DOHH2 (cell line): Measurements from ENCODE around the gene CMIP.

ENCODE experiments used
- H3F3A ChIP-seq: fragments of 200-600 bp; sonication (generic), shearing (Covaris generic); 2 replicates; pipeline ENCODE4 v1.6.0; 2016; ENCODE audit warnings: antibody characterized with exemption, mild to moderate bottlenecking; ENCODE audit not compliant: control insufficient read depth, insufficient read depth
- H3K27ac ChIP-seq: fragments of 200-600 bp; sonication (generic); 2 replicates; pipeline ENCODE4 v1.5.1; 2014; ENCODE audit warnings: low read depth, mild to moderate bottlenecking, low read length, moderate library complexity
- H3K27me3 ChIP-seq: fragments of 200-600 bp; sonication (generic); 2 replicates; pipeline ENCODE4 v1.6.1; 2014; ENCODE audit warnings: mild to moderate bottlenecking, low read length, mixed read lengths; ENCODE audit not compliant: control insufficient read depth
- H3K36me3 ChIP-seq: fragments of 200-600 bp; sonication (generic); 2 replicates; pipeline ENCODE4 v1.6.1; 2014; ENCODE audit warnings: mild to moderate bottlenecking, low read length, moderate library complexity, mixed read lengths; ENCODE audit not compliant: control insufficient read depth
- H3K4me1 ChIP-seq: fragments of 200-600 bp; sonication (generic); 2 replicates; pipeline ENCODE4 v1.6.1; 2014; ENCODE audit warnings: mild to moderate bottlenecking, low read length, mixed read lengths; ENCODE audit not compliant: control insufficient read depth
- H3K4me2 ChIP-seq: fragments of 200-600 bp; sonication (generic); 2 replicates; pipeline ENCODE4 v1.6.0; 2014; ENCODE audit warnings: mild to moderate bottlenecking, low read length, moderate library complexity
- H3K4me3 ChIP-seq: fragments of 200-600 bp; sonication (generic); 2 replicates; pipeline ENCODE4 v1.5.1; 2014; ENCODE audit warnings: mild to moderate bottlenecking, low read length, mixed read lengths
- H3K79me2 ChIP-seq: fragments of 200-600 bp; sonication (generic); 2 replicates; pipeline ENCODE4 v1.6.1; 2014; ENCODE audit warnings: mild to moderate bottlenecking, low read length, mixed read lengths; ENCODE audit not compliant: control insufficient read depth
- H3K9me2 ChIP-seq: fragments of 200-600 bp; sonication (generic); replicated peaks from 2 replicates; pipeline ENCODE4 v1.6.1; 2014; ENCODE audit warnings: mild to moderate bottlenecking, low read length, mixed read lengths; ENCODE audit not compliant: control insufficient read depth
- H3K9me3 ChIP-seq: fragments of 200-600 bp; sonication (generic); 2 replicates; pipeline ENCODE4 v1.6.1; 2014; ENCODE audit warnings: antibody characterized with exemption, low read length, mixed read lengths; ENCODE audit not compliant: control insufficient read depth, insufficient read depth
- H4K20me1 ChIP-seq: fragments of 200-600 bp; sonication (generic); 2 replicates; pipeline ENCODE4 v1.6.0; 2014; ENCODE audit warnings: low read depth, mild to moderate bottlenecking, antibody characterized with exemption, low read length, moderate library complexity; ENCODE audit not compliant: control insufficient read depth, insufficient read depth
- EZH2phosphoT487 ChIP-seq: fragments of 200-600 bp; sonication (generic); IDR thresholded peaks from 2 replicates; pipeline ENCODE4 v1.6.1; 2017; ENCODE audit warnings: borderline replicate concordance, mild to moderate bottlenecking, antibody characterized with exemption, low read length, moderate library complexity, mixed read lengths
- TF ChIP-seq, protein P1 (sequence below): fragments of 200-600 bp; sonication (generic); IDR thresholded peaks from one replicate; pipeline ENCODE4 v1.5.1; 2014; ENCODE audit warnings: antibody characterized with exemption, mild to moderate bottlenecking, low read depth, low read length; ENCODE audit not compliant: poor library complexity, severe bottlenecking

The CMIP gene

DNA sequence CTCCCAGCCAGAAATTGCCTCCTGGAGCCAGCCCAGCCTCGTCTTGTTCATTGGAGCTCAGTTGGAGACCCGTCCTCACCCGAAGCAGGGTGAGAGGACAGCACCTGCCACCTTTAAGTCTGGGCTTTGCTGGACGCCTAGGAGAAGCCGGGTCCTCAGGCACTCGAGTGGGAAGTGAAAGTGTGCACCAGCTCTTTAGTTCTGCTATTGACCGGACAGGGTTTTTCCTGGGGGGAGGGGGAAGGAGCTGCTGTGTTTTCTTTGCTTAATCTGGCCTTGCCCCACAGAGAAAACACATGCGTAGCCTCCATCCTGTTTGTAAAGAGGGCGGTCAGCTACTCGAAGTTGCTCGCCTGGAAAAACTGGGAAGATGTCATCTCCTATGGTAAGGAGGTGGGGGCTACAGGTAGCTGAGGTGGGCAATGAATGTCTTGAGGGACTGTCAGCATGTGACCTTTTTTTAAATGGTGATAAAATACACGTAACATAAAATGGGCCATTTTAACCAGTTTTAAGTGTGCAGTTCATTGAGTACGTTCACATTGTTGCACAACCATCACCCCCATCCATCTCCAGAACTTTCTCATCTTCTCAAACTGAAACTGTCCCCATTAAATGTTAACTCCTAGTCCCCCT, 34.4 kb downstream of the CMIP start:
- peak overlapping the region; percentile 90 for H3K27ac ChIP-seq

DNA sequence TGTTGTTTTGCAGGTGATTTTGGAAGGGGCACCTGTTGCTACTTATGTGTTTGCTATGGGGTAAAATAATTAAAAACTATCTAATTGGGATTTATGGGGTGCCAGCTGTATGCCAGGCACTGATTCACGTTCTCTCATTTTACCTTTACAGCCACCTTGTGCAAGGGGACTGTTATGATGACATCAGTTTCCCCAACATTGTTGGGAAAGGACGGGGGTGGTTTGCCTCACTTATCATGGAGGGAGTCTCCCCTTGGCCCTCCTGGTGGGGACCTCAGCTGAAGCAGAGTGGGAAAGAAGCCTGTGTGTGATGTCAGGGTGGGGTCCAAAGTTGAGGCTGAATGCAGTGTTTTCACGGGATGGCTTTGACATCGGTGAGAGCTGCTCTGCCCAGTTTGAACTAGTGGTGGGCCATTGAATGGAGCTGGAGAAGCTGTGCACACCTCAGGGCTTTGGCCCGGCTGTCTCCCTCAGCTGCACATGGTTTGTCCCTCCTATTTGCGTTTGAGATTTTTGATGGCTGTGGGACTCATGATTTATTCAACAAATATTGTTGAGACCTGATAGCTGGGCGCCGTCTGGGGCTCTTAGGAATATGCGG, 36.1 kb downstream of the CMIP start:
- peaks cover 75% of the 10 kb centered on the region for H3K4me1 ChIP-seq
- H3K9me3 ChIP-seq: no peaks in the 10 kb centered on the region
- H3F3A ChIP-seq: peaks cover 20% of the 10 kb centered on the region
- H4K20me1 ChIP-seq: no peaks in the 10 kb centered on the region; the same call in none of the 2 replicates
- peak overlapping the region; percentile 63 for H3K4me3 ChIP-seq
- no peak for TF ChIP-seq EZH2phosphoT487
- TF ChIP-seq, protein P1, sequence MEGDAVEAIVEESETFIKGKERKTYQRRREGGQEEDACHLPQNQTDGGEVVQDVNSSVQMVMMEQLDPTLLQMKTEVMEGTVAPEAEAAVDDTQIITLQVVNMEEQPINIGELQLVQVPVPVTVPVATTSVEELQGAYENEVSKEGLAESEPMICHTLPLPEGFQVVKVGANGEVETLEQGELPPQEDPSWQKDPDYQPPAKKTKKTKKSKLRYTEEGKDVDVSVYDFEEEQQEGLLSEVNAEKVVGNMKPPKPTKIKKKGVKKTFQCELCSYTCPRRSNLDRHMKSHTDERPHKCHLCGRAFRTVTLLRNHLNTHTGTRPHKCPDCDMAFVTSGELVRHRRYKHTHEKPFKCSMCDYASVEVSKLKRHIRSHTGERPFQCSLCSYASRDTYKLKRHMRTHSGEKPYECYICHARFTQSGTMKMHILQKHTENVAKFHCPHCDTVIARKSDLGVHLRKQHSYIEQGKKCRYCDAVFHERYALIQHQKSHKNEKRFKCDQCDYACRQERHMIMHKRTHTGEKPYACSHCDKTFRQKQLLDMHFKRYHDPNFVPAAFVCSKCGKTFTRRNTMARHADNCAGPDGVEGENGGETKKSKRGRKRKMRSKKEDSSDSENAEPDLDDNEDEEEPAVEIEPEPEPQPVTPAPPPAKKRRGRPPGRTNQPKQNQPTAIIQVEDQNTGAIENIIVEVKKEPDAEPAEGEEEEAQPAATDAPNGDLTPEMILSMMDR: no peak
- peak overlapping the region; percentile 75 for H3K4me2 ChIP-seq
- H3K79me2 ChIP-seq: peaks cover 54% of the 10 kb centered on the region
- H3K27ac ChIP-seq: peak overlapping the region; percentile 90
- H3K9me2 ChIP-seq: no peaks in the 10 kb centered on the region
- no peaks in the 10 kb centered on the region; the same call in 1 of the 2 replicates for H3K36me3 ChIP-seq
- H3K27me3 ChIP-seq: no peaks in the 10 kb centered on the region

More for the DNA sequence above, 34.4 kb downstream of the CMIP start:
- Histone ChIP-seq H3K4me3 (peak overlapping the region; percentile 63), H3K36me3 (no peaks in the 10 kb centered on the region; the same call in 1 of the 2 replicates), H3K9me2 (no peaks in the 10 kb centered on the region), H3F3A (peaks cover 20% of the 10 kb centered on the region), H3K4me2 (peak overlapping the region; percentile 75), H3K4me1 (peaks cover 75% of the 10 kb centered on the region), H3K9me3 (no peaks in the 10 kb centered on the region), H4K20me1 (no peaks in the 10 kb centered on the region; the same call in 1 of the 2 replicates), H3K27me3 (no peaks in the 10 kb centered on the region), H3K79me2 (peaks cover 41% of the 10 kb centered on the region)
- no peak for TF ChIP-seq EZH2phosphoT487
- TF ChIP-seq, protein P1: no peak

DNA sequence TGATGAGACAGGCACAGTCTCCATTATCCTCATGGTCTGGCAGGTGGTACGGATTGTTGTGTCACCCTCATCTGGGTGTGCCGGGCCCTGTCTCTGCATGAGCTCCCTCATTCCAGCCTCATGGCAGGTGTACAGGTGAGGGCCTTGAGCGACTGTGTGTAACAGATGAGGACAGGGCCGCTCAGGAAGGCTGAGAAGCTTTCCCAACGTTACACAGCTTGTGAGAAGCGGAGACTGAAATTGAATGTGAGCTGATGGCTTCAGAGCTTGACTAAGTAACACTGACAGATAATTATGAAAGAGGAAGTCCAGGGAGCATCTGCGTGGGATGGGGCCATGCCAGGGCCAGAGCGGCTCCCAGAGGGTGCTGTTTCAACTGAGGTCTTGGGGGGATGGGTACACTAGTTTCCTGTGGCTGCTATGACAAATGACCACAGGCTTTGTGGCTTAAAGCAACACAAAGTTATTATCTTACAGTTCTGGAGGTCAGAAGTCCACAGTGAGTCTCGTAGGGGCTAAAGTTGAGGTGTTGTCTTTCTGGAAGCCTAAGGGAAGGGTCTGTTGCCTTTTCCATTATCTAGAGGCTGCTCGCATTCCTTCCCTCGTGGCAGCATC, 36.7 kb downstream of the CMIP start:
- Histone ChIP-seq H3K4me3 (peak overlapping the region; percentile 63), H3K27ac (peak overlapping the region; percentile 90), H3K4me2 (peak overlapping the region; percentile 75), H4K20me1 (no peaks in the 10 kb centered on the region; the same call in none of the 2 replicates), H3K79me2 (peaks cover 60% of the 10 kb centered on the region), H3F3A (peaks cover 20% of the 10 kb centered on the region), H3K9me3 (no peaks in the 10 kb centered on the region), H3K4me1 (peaks cover 74% of the 10 kb centered on the region), H3K27me3 (no peaks in the 10 kb centered on the region), H3K9me2 (no peaks in the 10 kb centered on the region), H3K36me3 (no peaks in the 10 kb centered on the region; the same call in 1 of the 2 replicates)
- no peak for TF ChIP-seq EZH2phosphoT487
- TF ChIP-seq, protein P1: no peak
